ENCODE results near the gene STAT4. TPM values are rescaled to one million over a fixed set of nuclear protein-coding genes. Genes with fewer than 3 reads are reported as not detected.

STAT4 gene, protein sequence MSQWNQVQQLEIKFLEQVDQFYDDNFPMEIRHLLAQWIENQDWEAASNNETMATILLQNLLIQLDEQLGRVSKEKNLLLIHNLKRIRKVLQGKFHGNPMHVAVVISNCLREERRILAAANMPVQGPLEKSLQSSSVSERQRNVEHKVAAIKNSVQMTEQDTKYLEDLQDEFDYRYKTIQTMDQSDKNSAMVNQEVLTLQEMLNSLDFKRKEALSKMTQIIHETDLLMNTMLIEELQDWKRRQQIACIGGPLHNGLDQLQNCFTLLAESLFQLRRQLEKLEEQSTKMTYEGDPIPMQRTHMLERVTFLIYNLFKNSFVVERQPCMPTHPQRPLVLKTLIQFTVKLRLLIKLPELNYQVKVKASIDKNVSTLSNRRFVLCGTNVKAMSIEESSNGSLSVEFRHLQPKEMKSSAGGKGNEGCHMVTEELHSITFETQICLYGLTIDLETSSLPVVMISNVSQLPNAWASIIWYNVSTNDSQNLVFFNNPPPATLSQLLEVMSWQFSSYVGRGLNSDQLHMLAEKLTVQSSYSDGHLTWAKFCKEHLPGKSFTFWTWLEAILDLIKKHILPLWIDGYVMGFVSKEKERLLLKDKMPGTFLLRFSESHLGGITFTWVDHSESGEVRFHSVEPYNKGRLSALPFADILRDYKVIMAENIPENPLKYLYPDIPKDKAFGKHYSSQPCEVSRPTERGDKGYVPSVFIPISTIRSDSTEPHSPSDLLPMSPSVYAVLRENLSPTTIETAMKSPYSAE
- 0.46 and 1.1 TPM in 2 replicates for total RNA-seq

DNA sequence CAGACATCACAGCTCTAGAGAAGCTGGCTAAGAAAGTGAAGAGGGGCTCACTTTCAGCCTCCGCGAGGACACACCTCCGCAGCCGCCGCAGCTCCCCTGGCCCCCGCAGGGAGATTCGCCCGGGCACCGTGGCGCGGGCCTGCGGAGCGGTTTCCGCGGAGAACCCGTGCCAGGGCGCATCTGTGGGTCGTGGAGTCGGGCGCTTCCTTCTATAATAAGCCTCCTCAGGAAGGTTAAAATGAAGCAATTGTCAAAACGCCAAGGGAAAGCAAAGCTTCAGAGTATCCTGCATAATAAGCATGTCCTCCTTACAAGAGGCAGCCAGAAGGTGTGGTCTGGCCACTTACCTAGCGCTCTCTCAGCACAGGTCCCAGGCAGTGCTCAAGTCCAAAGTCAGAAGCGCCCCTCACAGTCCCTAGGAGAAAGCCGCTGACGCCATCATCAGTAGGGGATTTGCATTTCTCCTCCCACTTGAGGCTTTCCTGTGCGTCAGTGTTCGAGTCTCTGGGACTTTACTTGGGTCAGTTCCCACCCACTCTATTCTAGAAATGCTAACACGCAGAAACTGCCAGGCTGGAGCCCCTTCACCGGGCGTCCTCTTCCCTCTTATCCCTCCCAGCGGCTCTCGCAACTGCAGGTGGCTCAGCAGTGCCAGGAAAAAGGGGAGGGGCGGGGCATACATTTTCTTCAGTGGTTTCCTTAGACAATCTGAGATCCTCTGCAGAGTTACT lies at the start of gene STAT4:
TSS of gene STAT4 (minus strand) at position 395 of the 731 bp plus-strand sequence. CDS start 2,791 bp downstream, outside the sequence.
- TF ChIP-seq, protein P1, sequence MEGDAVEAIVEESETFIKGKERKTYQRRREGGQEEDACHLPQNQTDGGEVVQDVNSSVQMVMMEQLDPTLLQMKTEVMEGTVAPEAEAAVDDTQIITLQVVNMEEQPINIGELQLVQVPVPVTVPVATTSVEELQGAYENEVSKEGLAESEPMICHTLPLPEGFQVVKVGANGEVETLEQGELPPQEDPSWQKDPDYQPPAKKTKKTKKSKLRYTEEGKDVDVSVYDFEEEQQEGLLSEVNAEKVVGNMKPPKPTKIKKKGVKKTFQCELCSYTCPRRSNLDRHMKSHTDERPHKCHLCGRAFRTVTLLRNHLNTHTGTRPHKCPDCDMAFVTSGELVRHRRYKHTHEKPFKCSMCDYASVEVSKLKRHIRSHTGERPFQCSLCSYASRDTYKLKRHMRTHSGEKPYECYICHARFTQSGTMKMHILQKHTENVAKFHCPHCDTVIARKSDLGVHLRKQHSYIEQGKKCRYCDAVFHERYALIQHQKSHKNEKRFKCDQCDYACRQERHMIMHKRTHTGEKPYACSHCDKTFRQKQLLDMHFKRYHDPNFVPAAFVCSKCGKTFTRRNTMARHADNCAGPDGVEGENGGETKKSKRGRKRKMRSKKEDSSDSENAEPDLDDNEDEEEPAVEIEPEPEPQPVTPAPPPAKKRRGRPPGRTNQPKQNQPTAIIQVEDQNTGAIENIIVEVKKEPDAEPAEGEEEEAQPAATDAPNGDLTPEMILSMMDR (IDR thresholded peaks at IDR 0.05; ENCODE audit: insufficient read depth, low read length, poor library complexity, severe bottlenecking), result no peak
- no peaks in the 10 kb centered on the region for H3K36me3 ChIP-seq (ENCODE audit: control insufficient read depth, insufficient read depth, low read length)
- DNase-seq (ENCODE audit: low read depth), result no peak

DNA sequence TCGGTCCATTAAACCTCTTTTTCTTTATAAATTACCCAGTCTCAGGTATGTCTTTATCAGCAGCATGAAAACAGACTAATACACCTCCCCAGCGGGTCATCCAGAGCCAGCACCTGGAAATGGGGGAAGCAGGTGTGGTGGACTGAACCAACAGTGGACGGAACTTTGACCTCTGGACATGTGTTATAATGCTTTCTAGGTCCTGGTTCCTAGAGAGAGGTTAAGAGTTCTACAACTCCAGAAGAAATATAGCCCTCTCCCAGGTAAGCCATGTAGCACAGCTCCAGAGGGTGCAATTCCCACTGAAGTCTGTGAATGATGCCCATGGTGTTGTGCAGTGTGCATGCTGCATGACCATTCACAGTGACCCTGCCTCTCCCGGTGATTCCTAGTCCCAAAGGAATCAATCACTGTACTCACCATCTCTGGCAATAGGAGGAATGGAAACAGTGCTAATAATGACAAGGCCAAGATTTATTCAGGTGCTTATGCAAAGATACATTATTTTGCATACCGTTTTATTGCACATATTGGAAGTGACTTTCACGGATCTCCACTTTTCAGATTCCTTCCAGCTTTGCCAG lies 49.2 kb upstream of the STAT4 start:
- DNase-seq (ENCODE audit: low read depth), result no peak
- Histone ChIP-seq H3K4me3 (ENCODE audit: low read depth, low read length) (no peak overlapping the region), H3K36me3 (ENCODE audit: control insufficient read depth, insufficient read depth, low read length) (no peaks in the 10 kb centered on the region), H3K27me3 (ENCODE audit: control insufficient read depth, insufficient read depth, low read length) (no peaks in the 10 kb centered on the region)
- TF ChIP-seq, protein P1 (IDR thresholded peaks at IDR 0.05; ENCODE audit: insufficient read depth, low read length, poor library complexity, severe bottlenecking), result no peak

More for the DNA sequence above, at the start of gene STAT4:
- Histone ChIP-seq H3K27me3 (ENCODE audit: control insufficient read depth, insufficient read depth, low read length) (no peaks in the 10 kb centered on the region), H3K4me3 (ENCODE audit: low read depth, low read length) (peak within 1 kb of the TSS; percentile 47)

DNA sequence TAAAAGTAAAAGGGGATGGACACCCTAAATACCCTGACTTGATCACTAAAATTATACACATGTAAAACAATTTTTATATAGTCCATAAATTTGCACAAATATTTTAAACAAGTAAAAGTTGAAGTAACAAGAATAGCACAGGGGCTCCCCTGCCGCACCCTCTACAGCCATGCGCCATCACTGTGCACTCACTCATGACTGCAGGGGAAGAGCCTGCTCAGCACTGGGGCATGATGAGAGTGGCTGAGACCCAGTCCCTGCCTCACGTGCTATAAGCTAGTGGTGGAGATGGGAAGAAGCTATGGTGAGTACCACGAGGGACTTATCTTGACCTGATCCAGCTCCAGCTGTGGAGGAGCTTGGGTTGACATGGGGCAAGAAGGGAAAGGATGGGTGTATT lies 47.5 kb upstream of the STAT4 start:
- Histone ChIP-seq H3K36me3 (ENCODE audit: control insufficient read depth, insufficient read depth, low read length) (no peaks in the 10 kb centered on the region), H3K4me3 (ENCODE audit: low read depth, low read length) (no peak overlapping the region), H3K27me3 (ENCODE audit: control insufficient read depth, insufficient read depth, low read length) (no peaks in the 10 kb centered on the region)
- TF ChIP-seq, protein P1 (IDR thresholded peaks at IDR 0.05; ENCODE audit: insufficient read depth, low read length, poor library complexity, severe bottlenecking), result no peak
- DNase-seq (ENCODE audit: low read depth), result no peak

DNA sequence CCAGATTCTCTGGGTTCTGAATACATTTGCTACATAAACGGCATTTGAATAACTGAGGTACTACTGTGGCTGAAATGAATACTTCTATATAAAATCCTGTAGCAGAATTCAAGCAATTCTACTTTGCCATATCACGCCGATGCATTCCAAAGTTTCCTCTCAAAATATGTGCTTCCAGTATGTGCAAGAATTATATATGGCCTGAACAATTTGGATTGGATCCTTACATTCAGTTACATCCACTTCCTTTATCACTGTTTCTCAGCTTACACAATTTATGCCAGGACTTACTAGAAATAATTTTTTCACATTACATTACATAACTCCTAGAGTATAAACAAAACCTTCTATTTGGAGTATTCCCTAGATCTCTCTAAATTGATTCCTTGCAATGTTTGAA lies 46.3 kb upstream of the STAT4 start:
- no peaks in the 10 kb centered on the region for H3K27me3 ChIP-seq (ENCODE audit: control insufficient read depth, insufficient read depth, low read length)
- no peak for DNase-seq (ENCODE audit: low read depth)
- TF ChIP-seq, protein P1 (IDR thresholded peaks at IDR 0.05; ENCODE audit: insufficient read depth, low read length, poor library complexity, severe bottlenecking), result no peak

DNA sequence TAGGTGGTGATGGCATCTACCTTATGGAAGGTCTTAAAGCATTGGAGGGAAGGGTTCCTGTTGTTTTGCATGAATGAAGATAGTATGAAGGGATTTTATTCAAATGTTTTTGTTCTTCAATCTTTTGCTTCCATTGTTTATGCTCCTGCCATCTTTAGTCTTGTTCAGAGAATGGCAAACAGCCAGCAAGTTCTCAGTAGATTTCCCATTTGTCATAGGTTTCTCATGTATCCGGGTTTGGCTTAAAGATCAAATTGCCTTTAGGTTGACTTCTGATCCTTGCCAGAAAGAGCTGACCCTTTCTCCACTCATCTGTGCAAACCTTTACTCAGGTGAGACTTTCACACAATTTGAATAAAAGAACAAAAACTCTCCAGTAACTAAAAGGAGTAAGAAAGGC lies 44.2 kb upstream of the STAT4 start:
- H3K27me3 ChIP-seq (ENCODE audit: control insufficient read depth, insufficient read depth, low read length), result no peaks in the 10 kb centered on the region
- TF ChIP-seq, protein P1 (IDR thresholded peaks at IDR 0.05; ENCODE audit: insufficient read depth, low read length, poor library complexity, severe bottlenecking), result no peak
- no peak for DNase-seq (ENCODE audit: low read depth)
- no peaks in the 10 kb centered on the region for H3K36me3 ChIP-seq (ENCODE audit: control insufficient read depth, insufficient read depth, low read length)
- no peak overlapping the region for H3K4me3 ChIP-seq (ENCODE audit: low read depth, low read length)

More for the DNA sequence above, 46.3 kb upstream of the STAT4 start:
- H3K4me3 ChIP-seq (ENCODE audit: low read depth, low read length), result no peak overlapping the region
- H3K36me3 ChIP-seq (ENCODE audit: control insufficient read depth, insufficient read depth, low read length), result no peaks in the 10 kb centered on the region

Measured in kidney epithelial cell (primary cell).